Smooth muscle cell (in vitro differentiated cells): ENCODE data around the gene ATAD3C. TPM values are rescaled to one million over a fixed set of nuclear protein-coding genes. Genes with fewer than 3 reads are reported as not detected.
"Not testable (repeated sequence)": the region's sequence is repeated elsewhere in the genome, so short reads cannot be mapped to it uniquely, and the experiment has no call there.

ENCODE experiments used
- DNase-seq: peaks from one replicate; lab custom pipeline; 2025; ENCODE audit not compliant: unreplicated experiment; lab: John Stamatoyannopoulos, UW
- H2AFZ ChIP-seq: fragments of 200-600 bp; sonication (generic); 2 replicates; pipeline ENCODE4 v1.6.0; 2016; ENCODE audit warnings: antibody characterized with exemption, low read depth, mild to moderate bottlenecking
- H3F3A ChIP-seq: fragments of 200-600 bp; sonication (generic); 2 replicates; pipeline ENCODE4 v1.6.0; 2017; ENCODE audit warnings: antibody characterized with exemption, low read depth
- H3K27ac ChIP-seq: fragments of 200-600 bp; sonication (generic); 2 replicates; pipeline ENCODE4 v1.5.1; 2016; ENCODE audit warnings: low read depth, mild to moderate bottlenecking
- H3K27me3 ChIP-seq: fragments of 200-600 bp; sonication (generic); 2 replicates; pipeline ENCODE4 v1.6.1; 2016; ENCODE audit warnings: low read depth, mild to moderate bottlenecking
- H3K36me3 ChIP-seq: fragments of 200-600 bp; sonication (generic); 2 replicates; pipeline ENCODE4 v1.5.1; 2016; ENCODE audit warnings: low read depth
- H3K4me1 ChIP-seq: fragments of 200-600 bp; sonication (generic); 2 replicates; pipeline ENCODE4 v1.5.1; 2016; ENCODE audit warnings: low read depth
- H3K4me2 ChIP-seq: fragments of 200-600 bp; sonication (generic); 2 replicates; pipeline ENCODE4 v1.6.0; 2016; ENCODE audit warnings: mild to moderate bottlenecking
- H3K4me3 ChIP-seq: fragments of 200-600 bp; sonication (generic); 2 replicates; pipeline ENCODE4 v1.5.1; 2016; ENCODE audit warnings: mild to moderate bottlenecking
- H3K79me2 ChIP-seq: fragments of 200-600 bp; sonication (generic); 2 replicates; pipeline ENCODE4 v1.6.0; 2016; ENCODE audit warnings: low read depth, mild to moderate bottlenecking
- H3K9ac ChIP-seq: fragments of 200-600 bp; sonication (generic); 2 replicates; pipeline ENCODE4 v1.6.0; 2016; ENCODE audit warnings: low read depth
- H3K9me3 ChIP-seq: fragments of 200-600 bp; sonication (generic); replicated peaks from 2 replicates; pipeline ENCODE4 v1.5.1; 2016; ENCODE audit warnings: low read depth
- H4K20me1 ChIP-seq: fragments of 200-600 bp; sonication (generic); 2 replicates; pipeline ENCODE4 v1.6.0; 2016; ENCODE audit warnings: low read depth
- WGBS: methylation state at CpG from one replicate; pipeline ENCODE4 v1.1.7; 2016; ENCODE audit warnings: low lambda C conversion rate; 5-methylcytosine and 5-hydroxymethylcytosine counted together
- polyA plus RNA-seq: library from polyadenylated mRNA; unstranded; fragments of >200 nt; fragmentation: Nextera tagmentation; extraction: Ambion mirVana; gene quantifications from 2 replicates; pipeline ENCODE4 v1.2.1, GENCODE V29; 2016
- total RNA-seq: library from RNA; depleted of rRNA; stranded (reverse); fragments of >200 nt; gene quantifications from 2 replicates; pipeline ENCODE4 v1.2.3, GENCODE V29; 2014
- TF ChIP-seq, protein P1 (sequence below): fragments of 200-600 bp; sonication (generic); IDR thresholded peaks from 2 replicates; pipeline ENCODE4 v1.5.1; 2017; ENCODE audit warnings: borderline replicate concordance, mild to moderate bottlenecking, antibody characterized with exemption; ENCODE audit not compliant: insufficient read depth, poor library complexity, severe bottlenecking

The ATAD3C gene
- total and polyA plus RNA-seq, 2 experiments from 2014 or later: 0.09 to 0.86 TPM

- Histone ChIP-seq H3K27ac (no peak overlapping the region), H3K79me2 (no peaks in the 10 kb centered on the region), H3K4me1 (no peaks in the 10 kb centered on the region), H3K27me3 (no peaks in the 10 kb centered on the region), H3K4me2 (no peak overlapping the region), H2AFZ (no peak overlapping the region), H3K9me3 (peaks cover 6% of the 10 kb centered on the region), H3K9ac (no peak overlapping the region), H3F3A (no peaks in the 10 kb centered on the region), H3K4me3 (no peak overlapping the region), H3K36me3 (peaks cover 23% of the 10 kb centered on the region), H4K20me1 (peaks cover 4% of the 10 kb centered on the region)
- WGBS: 98% methylated on average over 10 of the region's 10 CpGs
- no peak for DNase-seq
- TF ChIP-seq, protein P1, sequence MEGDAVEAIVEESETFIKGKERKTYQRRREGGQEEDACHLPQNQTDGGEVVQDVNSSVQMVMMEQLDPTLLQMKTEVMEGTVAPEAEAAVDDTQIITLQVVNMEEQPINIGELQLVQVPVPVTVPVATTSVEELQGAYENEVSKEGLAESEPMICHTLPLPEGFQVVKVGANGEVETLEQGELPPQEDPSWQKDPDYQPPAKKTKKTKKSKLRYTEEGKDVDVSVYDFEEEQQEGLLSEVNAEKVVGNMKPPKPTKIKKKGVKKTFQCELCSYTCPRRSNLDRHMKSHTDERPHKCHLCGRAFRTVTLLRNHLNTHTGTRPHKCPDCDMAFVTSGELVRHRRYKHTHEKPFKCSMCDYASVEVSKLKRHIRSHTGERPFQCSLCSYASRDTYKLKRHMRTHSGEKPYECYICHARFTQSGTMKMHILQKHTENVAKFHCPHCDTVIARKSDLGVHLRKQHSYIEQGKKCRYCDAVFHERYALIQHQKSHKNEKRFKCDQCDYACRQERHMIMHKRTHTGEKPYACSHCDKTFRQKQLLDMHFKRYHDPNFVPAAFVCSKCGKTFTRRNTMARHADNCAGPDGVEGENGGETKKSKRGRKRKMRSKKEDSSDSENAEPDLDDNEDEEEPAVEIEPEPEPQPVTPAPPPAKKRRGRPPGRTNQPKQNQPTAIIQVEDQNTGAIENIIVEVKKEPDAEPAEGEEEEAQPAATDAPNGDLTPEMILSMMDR: no peak
Observed at GRCh38 chr1:1491601-1492000, 42.1 kb downstream of the ATAD3C start.

- H4K20me1 ChIP-seq, H3K9ac ChIP-seq, H3K27ac ChIP-seq, DNase-seq, H3K79me2 ChIP-seq, H3K4me3 ChIP-seq, H3F3A ChIP-seq, H3K4me1 ChIP-seq, H3K27me3 ChIP-seq, H2AFZ ChIP-seq, H3K9me3 ChIP-seq, H3K4me2 ChIP-seq: not testable (repeated sequence)
- peaks cover 23% of the 10 kb centered on the region for H3K36me3 ChIP-seq
- WGBS: 94% methylated on average over 18 of the region's 22 CpGs
Observed at GRCh38 chr1:1494311-1494710, 44.8 kb downstream of the ATAD3C start.

GRCh38 chr1:1495461-1495975, 46.0 kb downstream of the ATAD3C start:
- H3K9ac ChIP-seq, H3K4me3 ChIP-seq, H3K4me2 ChIP-seq, H3K27me3 ChIP-seq, H3F3A ChIP-seq, DNase-seq, H2AFZ ChIP-seq, H4K20me1 ChIP-seq, H3K9me3 ChIP-seq, H3K79me2 ChIP-seq, H3K4me1 ChIP-seq, H3K27ac ChIP-seq: not testable (repeated sequence)
- 94% methylated on average over 18 of the region's 18 CpGs for WGBS
- H3K36me3 ChIP-seq: peaks cover 23% of the 10 kb centered on the region

DNA sequence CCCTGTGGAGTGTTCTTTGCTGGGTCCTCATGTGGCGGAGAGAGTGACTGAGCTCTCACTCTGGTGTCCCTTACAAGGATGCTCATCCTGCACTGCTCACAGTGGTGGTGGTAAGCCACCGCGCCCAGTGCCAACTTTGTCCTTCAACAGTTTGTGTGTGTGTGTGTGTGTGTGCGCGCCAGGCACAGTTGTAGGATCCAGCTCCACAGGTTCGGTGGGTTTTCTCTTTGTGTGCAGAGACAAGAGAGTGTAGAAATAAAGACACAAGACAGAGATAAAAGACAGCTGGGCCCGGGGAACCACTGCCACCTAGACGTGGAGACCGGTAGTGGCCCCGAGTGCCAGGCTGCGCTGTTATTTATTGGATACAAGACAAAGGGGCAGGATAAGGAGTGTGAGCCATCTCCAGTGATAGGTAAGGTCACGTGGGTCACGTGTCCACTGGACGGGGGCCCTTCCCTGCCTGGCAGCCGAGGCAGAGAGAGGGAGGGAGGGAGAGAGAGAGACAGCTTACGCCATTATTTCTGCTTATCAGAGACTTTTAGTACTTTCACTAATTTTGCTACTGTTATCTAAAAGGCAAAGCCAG, 55.4 kb downstream of the ATAD3C start:
- Histone ChIP-seq H3K4me2 (peak overlapping the region; percentile 80), H3K27ac (peak overlapping the region; percentile 92), H3K4me3 (peak overlapping the region; percentile 35), H3K9ac (peak overlapping the region; percentile 77)
- 23% methylated on average over 16 of the region's 16 CpGs for WGBS
- not testable (repeated sequence) for H3K9me3 ChIP-seq, H3K4me1 ChIP-seq, H3K79me2 ChIP-seq, H3F3A ChIP-seq, H3K27me3 ChIP-seq, H2AFZ ChIP-seq, H4K20me1 ChIP-seq, H3K36me3 ChIP-seq
- DNase-seq: peak; percentile 30
- TF ChIP-seq, protein P1: peak; percentile 65
